ENCODE data around the gene ETFB. TPM values are rescaled to one million over a fixed set of nuclear protein-coding genes. Genes with fewer than 3 reads are reported as not detected.

Gene ETFB
- total and polyA plus RNA-seq, 9 of the 15 experiments (the other 6 are each of a cell fraction or from before 2014, with no cell fraction given), result 18.1 to 143 (median 96.1) TPM

DNA sequence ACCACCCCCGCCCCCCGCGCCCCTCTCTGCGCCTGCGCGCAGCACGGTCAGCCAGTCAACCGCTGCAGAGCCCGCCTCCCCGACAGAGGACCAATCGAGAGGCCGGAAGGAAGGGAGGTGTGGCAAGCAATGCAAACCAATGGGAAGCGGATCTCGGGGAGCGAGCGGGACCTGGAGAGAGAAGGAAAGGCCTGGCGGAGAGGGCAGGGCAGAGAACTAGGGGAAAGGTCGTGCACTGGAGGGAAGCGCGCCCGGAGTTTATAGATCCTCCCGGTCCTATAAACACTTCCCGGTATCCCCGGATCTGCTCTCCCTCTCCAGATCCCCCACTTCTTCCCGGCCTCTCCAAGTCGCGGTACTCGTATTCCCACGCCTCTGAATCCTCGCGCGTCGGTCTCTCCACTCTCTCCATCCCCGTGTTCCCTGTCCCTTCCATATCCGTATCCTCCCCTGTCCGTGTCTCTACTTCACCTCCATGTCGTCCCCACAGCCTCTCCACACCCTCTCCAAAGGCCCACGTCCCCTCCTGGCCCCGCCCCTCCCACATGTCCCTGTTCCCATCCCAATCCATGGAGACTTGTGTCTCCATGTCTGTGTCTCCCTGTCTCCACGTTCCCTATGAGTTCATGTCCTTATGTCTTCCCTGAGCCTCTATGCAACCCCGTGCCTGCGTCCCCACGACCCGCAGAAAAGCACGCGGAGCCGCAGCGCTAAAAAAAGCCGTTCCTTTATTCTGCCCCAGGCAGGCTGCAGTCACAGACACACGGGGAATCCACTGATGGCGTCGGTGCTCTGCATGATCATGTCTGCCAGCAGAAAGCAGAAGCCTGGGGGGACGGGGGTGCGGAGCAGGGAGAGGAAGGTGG, 434 bp upstream of the ETFB start (continued):
- TF ChIP-seq NCOA1 (IDR thresholded peaks at IDR 0.05; ENCODE audit: low read depth), result peak; percentile 51; the same call in 1 of the 2 replicates
- peak; percentile 95 for TF ChIP-seq SUPT5H (IDR thresholded peaks at IDR 0.05)
- TF ChIP-seq FOXK2 (conservative IDR thresholded peaks at IDR 0.05 in 1 of 2, IDR thresholded peaks at IDR 0.05 in 1 of 2; ENCODE audit: low read depth in 2 of 2), result 0 out of 4 replicates have a peak, but pooled peaks of 1 of the 2 experiments have one; percentile 30
- TF ChIP-seq CHD1 (IDR thresholded peaks at IDR 0.05; ENCODE audit: low read length), result peak; percentile 89
- TF ChIP-seq ARID2 (IDR thresholded peaks at IDR 0.05), result peak; percentile 32; the same call in 1 of the 2 replicates
- no peak for TF ChIP-seq ZNF408 (CRISPR knock-in tag; IDR thresholded peaks at IDR 0.05; ENCODE audit: low read depth)
- peak in 1 of 2 experiments; percentile 45; a peak in 1 of 4 replicates for TF ChIP-seq UBTF (IDR thresholded peaks at IDR 0.05; ENCODE audit: borderline replicate concordance in 1 of 2, low read depth in 2 of 2, low read length in 2 of 2)
- TF ChIP-seq BRD4 (IDR thresholded peaks at IDR 0.05), result peak; percentile 11; the same call in 1 of the 2 replicates
- TF ChIP-seq CC2D1A (IDR thresholded peaks at IDR 0.05), result peak; percentile 60
- TF ChIP-seq MCM7 (IDR thresholded peaks at IDR 0.05), result no peak
- TF ChIP-seq, protein P1, sequence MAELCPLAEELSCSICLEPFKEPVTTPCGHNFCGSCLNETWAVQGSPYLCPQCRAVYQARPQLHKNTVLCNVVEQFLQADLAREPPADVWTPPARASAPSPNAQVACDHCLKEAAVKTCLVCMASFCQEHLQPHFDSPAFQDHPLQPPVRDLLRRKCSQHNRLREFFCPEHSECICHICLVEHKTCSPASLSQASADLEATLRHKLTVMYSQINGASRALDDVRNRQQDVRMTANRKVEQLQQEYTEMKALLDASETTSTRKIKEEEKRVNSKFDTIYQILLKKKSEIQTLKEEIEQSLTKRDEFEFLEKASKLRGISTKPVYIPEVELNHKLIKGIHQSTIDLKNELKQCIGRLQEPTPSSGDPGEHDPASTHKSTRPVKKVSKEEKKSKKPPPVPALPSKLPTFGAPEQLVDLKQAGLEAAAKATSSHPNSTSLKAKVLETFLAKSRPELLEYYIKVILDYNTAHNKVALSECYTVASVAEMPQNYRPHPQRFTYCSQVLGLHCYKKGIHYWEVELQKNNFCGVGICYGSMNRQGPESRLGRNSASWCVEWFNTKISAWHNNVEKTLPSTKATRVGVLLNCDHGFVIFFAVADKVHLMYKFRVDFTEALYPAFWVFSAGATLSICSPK (IDR thresholded peaks at IDR 0.05; ENCODE audit: borderline replicate concordance), result peak; percentile 89; the same call in 1 of the 2 replicates
- TF ChIP-seq ETV5 (CRISPR knock-in tag; IDR thresholded peaks at IDR 0.05; ENCODE audit: low read depth), result 0 out of 2 replicates have a peak, but pooled peaks have one; percentile 27
- peak; percentile 43; the same call in 1 of the 2 replicates for TF ChIP-seq FOXK1 (CRISPR knock-in tag; IDR thresholded peaks at IDR 0.05; ENCODE audit: borderline replicate concordance)
- 0 out of 4 replicates have a peak, but pooled peaks have one; percentile 39 to 62 for TF ChIP-seq ARNT (IDR thresholded peaks at IDR 0.05)
- TF ChIP-seq, protein P2, sequence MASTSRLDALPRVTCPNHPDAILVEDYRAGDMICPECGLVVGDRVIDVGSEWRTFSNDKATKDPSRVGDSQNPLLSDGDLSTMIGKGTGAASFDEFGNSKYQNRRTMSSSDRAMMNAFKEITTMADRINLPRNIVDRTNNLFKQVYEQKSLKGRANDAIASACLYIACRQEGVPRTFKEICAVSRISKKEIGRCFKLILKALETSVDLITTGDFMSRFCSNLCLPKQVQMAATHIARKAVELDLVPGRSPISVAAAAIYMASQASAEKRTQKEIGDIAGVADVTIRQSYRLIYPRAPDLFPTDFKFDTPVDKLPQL (IDR thresholded peaks at IDR 0.05; ENCODE audit: extremely low read depth, insufficient read length), result peak; percentile 87
- no peak for TF ChIP-seq SMARCC2 (IDR thresholded peaks at IDR 0.05; ENCODE audit: low read depth)
- peak; percentile 43 for TF ChIP-seq MEIS2 (IDR thresholded peaks at IDR 0.05; ENCODE audit: partially characterized antibody)
- no peak for TF ChIP-seq MBD2 (IDR thresholded peaks at IDR 0.05; ENCODE audit: borderline replicate concordance, low read depth)
- TF ChIP-seq EP400 (IDR thresholded peaks at IDR 0.05), result peak; percentile 54; the same call in 1 of the 2 replicates
- peak; percentile 78 for TF ChIP-seq POLR2H (tag; IDR thresholded peaks at IDR 0.05; ENCODE audit: low read depth)
- peak; percentile 27 for TF ChIP-seq RBM39 (optimal IDR thresholded peaks at IDR 0.05; ENCODE audit: low read depth, low read length)
- TF ChIP-seq, protein P3, sequence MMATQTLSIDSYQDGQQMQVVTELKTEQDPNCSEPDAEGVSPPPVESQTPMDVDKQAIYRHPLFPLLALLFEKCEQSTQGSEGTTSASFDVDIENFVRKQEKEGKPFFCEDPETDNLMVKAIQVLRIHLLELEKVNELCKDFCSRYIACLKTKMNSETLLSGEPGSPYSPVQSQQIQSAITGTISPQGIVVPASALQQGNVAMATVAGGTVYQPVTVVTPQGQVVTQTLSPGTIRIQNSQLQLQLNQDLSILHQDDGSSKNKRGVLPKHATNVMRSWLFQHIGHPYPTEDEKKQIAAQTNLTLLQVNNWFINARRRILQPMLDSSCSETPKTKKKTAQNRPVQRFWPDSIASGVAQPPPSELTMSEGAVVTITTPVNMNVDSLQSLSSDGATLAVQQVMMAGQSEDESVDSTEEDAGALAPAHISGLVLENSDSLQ (IDR thresholded peaks at IDR 0.05), result peak; percentile 73
- peak; percentile 27; the same call in 1 of the 2 replicates for TF ChIP-seq ZEB2 (IDR thresholded peaks at IDR 0.05)
- TF ChIP-seq ZKSCAN3 (CRISPR knock-in tag; IDR thresholded peaks at IDR 0.05), result no peak

All from K562 (cell line).